Lower leg skin (tissue), 3 donors: ENCODE measurements around the gene RBL1.

Source experiments
- POLR2A ChIP-seq, 2 donors: fragments of 450-650 bp; IDR thresholded peaks; one replicate each; pipeline ENCODE4 v1.6.1; 2016 to 2017; ENCODE audit warnings: antibody characterized with exemption in 2 of 2, mild to moderate bottlenecking in 1 of 2, moderate library complexity in 1 of 2
- TF ChIP-seq, protein P1 (sequence below), 3 donors: fragments of 450-650 bp; IDR thresholded peaks; one replicate each; pipeline ENCODE4 v1.5.1; 2016; ENCODE audit warnings: antibody characterized with exemption in 3 of 3, mild to moderate bottlenecking in 3 of 3, moderate library complexity in 2 of 3

DNA sequence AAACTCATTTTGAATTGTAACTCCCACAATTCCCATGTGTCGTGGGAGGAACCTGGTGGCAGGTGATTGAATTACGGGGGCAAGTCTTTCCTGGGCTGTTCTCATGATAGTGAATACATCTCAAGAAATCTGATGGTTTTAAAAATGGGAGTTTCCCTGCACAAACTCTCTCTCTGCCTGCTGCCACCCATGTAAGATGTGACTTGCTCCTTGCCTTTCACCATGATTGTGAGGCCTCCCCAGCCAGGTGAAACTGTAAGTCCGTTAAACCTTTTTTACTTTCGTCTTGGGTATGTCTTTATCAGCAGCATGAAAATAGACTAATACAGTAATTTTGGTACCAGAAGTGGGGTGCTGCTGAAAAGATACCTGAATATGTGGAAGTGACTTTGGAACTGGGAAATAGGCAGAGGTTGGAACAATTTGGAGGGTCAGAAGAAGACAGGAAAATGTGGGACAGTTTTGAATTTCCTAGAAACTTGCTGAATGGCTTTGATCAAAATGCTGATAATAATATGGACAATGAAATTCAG lies 102.9 kb downstream of the RBL1 start:
- TF ChIP-seq, protein P1, sequence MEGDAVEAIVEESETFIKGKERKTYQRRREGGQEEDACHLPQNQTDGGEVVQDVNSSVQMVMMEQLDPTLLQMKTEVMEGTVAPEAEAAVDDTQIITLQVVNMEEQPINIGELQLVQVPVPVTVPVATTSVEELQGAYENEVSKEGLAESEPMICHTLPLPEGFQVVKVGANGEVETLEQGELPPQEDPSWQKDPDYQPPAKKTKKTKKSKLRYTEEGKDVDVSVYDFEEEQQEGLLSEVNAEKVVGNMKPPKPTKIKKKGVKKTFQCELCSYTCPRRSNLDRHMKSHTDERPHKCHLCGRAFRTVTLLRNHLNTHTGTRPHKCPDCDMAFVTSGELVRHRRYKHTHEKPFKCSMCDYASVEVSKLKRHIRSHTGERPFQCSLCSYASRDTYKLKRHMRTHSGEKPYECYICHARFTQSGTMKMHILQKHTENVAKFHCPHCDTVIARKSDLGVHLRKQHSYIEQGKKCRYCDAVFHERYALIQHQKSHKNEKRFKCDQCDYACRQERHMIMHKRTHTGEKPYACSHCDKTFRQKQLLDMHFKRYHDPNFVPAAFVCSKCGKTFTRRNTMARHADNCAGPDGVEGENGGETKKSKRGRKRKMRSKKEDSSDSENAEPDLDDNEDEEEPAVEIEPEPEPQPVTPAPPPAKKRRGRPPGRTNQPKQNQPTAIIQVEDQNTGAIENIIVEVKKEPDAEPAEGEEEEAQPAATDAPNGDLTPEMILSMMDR (IDR thresholded peaks at IDR 0.05) = no peak
- TF ChIP-seq POLR2A (IDR thresholded peaks at IDR 0.05) = no peak
